Cardiac muscle cell (in vitro differentiated cells and primary cell): Measurements from ENCODE around the gene KDM4B. TPM values are rescaled to one million over a fixed set of nuclear protein-coding genes. Genes with fewer than 3 reads are reported as not detected.

Source experiments
- DNase-seq, 2 donors: peaks; one replicate each; pipeline versions ENCODE4 v3.0.0 to v3.0.0-alpha.2; 2010 to 2017; ENCODE audit warnings: low read depth in 1 of 2, low spot score in 1 of 2
- H3K27ac ChIP-seq: fragments of 200-600 bp; sonication (generic); 2 replicates; pipeline ENCODE4 v1.5.1; 2016
- H3K27me3 ChIP-seq: fragments of 200-600 bp; sonication (generic); 2 replicates; pipeline ENCODE4 v1.6.0; 2016; ENCODE audit warnings: control low read depth
- H3K36me3 ChIP-seq: fragments of 200-600 bp; sonication (generic); 2 replicates; pipeline ENCODE4 v1.5.1; 2016; ENCODE audit warnings: control low read depth
- H3K4me1 ChIP-seq: fragments of 200-600 bp; sonication (generic); 2 replicates; pipeline ENCODE4 v1.8.1; 2017; ENCODE audit warnings: low read depth, mild to moderate bottlenecking, mixed run types
- H3K4me3 ChIP-seq: fragments of 200-600 bp; sonication (generic); 2 replicates; pipeline ENCODE4 v1.5.1; 2016; ENCODE audit warnings: mild to moderate bottlenecking
- H3K9me3 ChIP-seq: fragments of 200-600 bp; sonication (generic); 2 replicates; pipeline ENCODE4 v1.5.1; 2017; ENCODE audit warnings: low read depth, mild to moderate bottlenecking, control low read depth
- CTCF ChIP-seq: IDR thresholded peaks from 2 replicates; pipeline ENCODE4 v1.5.1; 2012; ENCODE audit warnings: low read depth, mild to moderate bottlenecking, low read length
- polyA plus RNA-seq: library from polyadenylated mRNA; unstranded; fragments of >200 nt; fragmentation: Nextera tagmentation; extraction: Ambion mirVana; gene quantifications from 2 replicates; pipeline ENCODE4 v1.2.1, GENCODE V29; 2016
- total RNA-seq: library from RNA; depleted of rRNA; stranded (reverse); fragments of >200 nt; gene quantifications from 2 replicates; pipeline ENCODE4 v1.2.3, GENCODE V29; 2016

The KDM4B gene
- total and polyA plus RNA-seq, 2 experiments from 2014 or later: 74.6 to 90.6 TPM

- DNase-seq: no peak
- no peak for TF ChIP-seq CTCF
- peaks cover 14% of the 10 kb centered on the region for H3K36me3 ChIP-seq
Measured at GRCh38 chr19:5145521-5146511, 176.9 kb downstream of the KDM4B start.

GRCh38 chr19:5147074-5147977 is 178.4 kb downstream of the KDM4B start:
- Histone ChIP-seq H3K36me3 (peaks cover 15% of the 10 kb centered on the region), H3K4me1 (no peaks in the 10 kb centered on the region), H3K27ac (no peak overlapping the region), H3K4me3 (no peak overlapping the region), H3K9me3 (no peaks in the 10 kb centered on the region), H3K27me3 (no peaks in the 10 kb centered on the region)
- no peak for DNase-seq
- no peak for TF ChIP-seq CTCF

More at GRCh38 chr19:5145521-5146511, 176.9 kb downstream of the KDM4B start:
- Histone ChIP-seq H3K4me1 (no peaks in the 10 kb centered on the region), H3K27me3 (no peaks in the 10 kb centered on the region), H3K4me3 (no peak overlapping the region), H3K27ac (no peak overlapping the region), H3K9me3 (no peaks in the 10 kb centered on the region)

GRCh38 chr19:5147978-5148793 is 179.3 kb downstream of the KDM4B start:
- H3K9me3 ChIP-seq: no peaks in the 10 kb centered on the region
- no peak overlapping the region for H3K27ac ChIP-seq
- no peak for DNase-seq
- no peaks in the 10 kb centered on the region for H3K4me1 ChIP-seq
- H3K36me3 ChIP-seq: peaks cover 15% of the 10 kb centered on the region
- TF ChIP-seq CTCF: no peak
- no peak overlapping the region for H3K4me3 ChIP-seq
- H3K27me3 ChIP-seq: no peaks in the 10 kb centered on the region

DNA sequence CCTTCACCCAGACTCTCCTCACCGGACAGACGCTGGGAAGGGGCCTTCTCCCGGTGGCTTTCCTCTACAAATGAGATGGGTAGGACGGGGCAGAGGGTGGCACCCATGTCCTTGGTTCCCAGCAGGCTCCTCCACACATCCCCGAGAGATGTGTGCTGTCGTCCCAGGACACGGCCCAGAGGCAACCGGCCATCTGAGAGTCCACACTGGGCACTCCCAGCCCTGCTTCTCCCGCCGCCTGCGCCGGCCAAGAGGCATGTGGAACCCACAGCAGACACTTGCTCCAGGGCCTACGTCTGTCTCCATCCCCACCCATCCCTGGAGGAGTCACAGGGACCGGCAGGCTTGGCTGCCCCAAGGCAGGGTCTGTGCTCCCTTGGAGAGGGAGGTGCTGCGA is 179.9 kb downstream of the KDM4B start:
- TF ChIP-seq CTCF: no peak
- H3K36me3 ChIP-seq: peaks cover 15% of the 10 kb centered on the region
- no peak overlapping the region for H3K27ac ChIP-seq
- H3K4me3 ChIP-seq: no peak overlapping the region
- no peaks in the 10 kb centered on the region for H3K4me1 ChIP-seq
- DNase-seq: no peak
- H3K27me3 ChIP-seq: no peaks in the 10 kb centered on the region
- H3K9me3 ChIP-seq: no peaks in the 10 kb centered on the region

DNA sequence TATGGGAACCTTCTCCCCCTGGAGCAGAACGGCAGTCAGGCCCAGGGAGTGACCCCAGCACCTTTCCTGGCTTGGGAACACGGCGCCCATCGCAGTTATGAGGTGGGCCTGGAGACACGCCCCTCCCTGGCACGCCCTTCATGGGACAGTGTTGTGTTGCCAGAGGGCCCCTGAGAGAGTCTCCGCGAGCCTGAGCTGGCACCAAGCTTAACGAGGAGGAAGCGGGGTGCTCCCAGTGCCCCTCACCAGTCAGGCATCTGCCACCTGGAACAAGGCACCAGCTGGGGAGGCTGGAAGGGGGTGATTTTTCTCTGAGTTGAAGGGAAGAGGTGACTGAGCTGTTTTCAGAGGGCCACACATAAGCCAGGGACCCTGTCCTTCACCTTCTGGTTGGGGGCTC is 180.6 kb downstream of the KDM4B start:
- no peak for TF ChIP-seq CTCF
- Histone ChIP-seq H3K36me3 (peaks cover 15% of the 10 kb centered on the region), H3K9me3 (no peaks in the 10 kb centered on the region), H3K4me3 (no peak overlapping the region), H3K27me3 (no peaks in the 10 kb centered on the region), H3K4me1 (no peaks in the 10 kb centered on the region), H3K27ac (no peak overlapping the region)
- no peak for DNase-seq
